ENCODE data around the gene FHOD3.

- TF ChIP-seq POLR2A (IDR thresholded peaks at IDR 0.05; ENCODE audit: low read length) (no peak), GATA1 (IDR thresholded peaks at IDR 0.05; ENCODE audit: low read depth, low read length) (no peak)
These were observed 97.0 kb downstream of the FHOD3 start for GRCh38 chr18:36394486-36394885.
